GM23248 (cell line): Measurements from ENCODE around the gene PNMT. TPM values are rescaled to one million over a fixed set of nuclear protein-coding genes. Genes with fewer than 3 reads are reported as not detected.
A peak's percentile ranks its signal among the peaks of the same experiment; 100 is the strongest.

Experiments
- DNase-seq: peaks from one replicate; pipeline ENCODE4 v3.0.0-alpha.2; 2015
- H2AFZ ChIP-seq: fragments of 200-600 bp; sonication (generic); 2 replicates; pipeline ENCODE4 v1.6.1; 2016; ENCODE audit warnings: antibody characterized with exemption
- H3F3A ChIP-seq: fragments of 200-600 bp; sonication (generic); 2 replicates; pipeline ENCODE4 v1.6.1; 2016; ENCODE audit warnings: mild to moderate bottlenecking, antibody characterized with exemption, mixed run types; ENCODE audit not compliant: insufficient read depth
- H3K27ac ChIP-seq: fragments of 200-600 bp; sonication (generic); 2 replicates; pipeline ENCODE4 v1.5.1; 2016; ENCODE audit warnings: mild to moderate bottlenecking
- H3K27me3 ChIP-seq: fragments of 200-600 bp; sonication (generic); replicated peaks from 2 replicates; pipeline ENCODE4 v1.6.1; 2016; ENCODE audit warnings: mild to moderate bottlenecking; ENCODE audit not compliant: insufficient read depth
- H3K36me3 ChIP-seq: fragments of 200-600 bp; sonication (generic); 2 replicates; pipeline ENCODE4 v1.6.1; 2016; ENCODE audit warnings: low read depth, mild to moderate bottlenecking
- H3K4me1 ChIP-seq: fragments of 200-600 bp; sonication (generic); 2 replicates; pipeline ENCODE4 v1.6.1; 2016; ENCODE audit warnings: mild to moderate bottlenecking; ENCODE audit not compliant: insufficient read depth
- H3K4me2 ChIP-seq: fragments of 200-600 bp; sonication (generic); one replicate; pipeline ENCODE4 v1.6.1; 2016; ENCODE audit warnings: mild to moderate bottlenecking; ENCODE audit not compliant: unreplicated experiment
- H3K4me3 ChIP-seq: fragments of 200-600 bp; sonication (generic); 2 replicates; pipeline ENCODE4 v1.5.1; 2016; ENCODE audit warnings: mild to moderate bottlenecking
- H3K79me2 ChIP-seq: fragments of 200-600 bp; sonication (generic); 2 replicates; pipeline ENCODE4 v1.6.1; 2016; ENCODE audit warnings: mild to moderate bottlenecking; ENCODE audit not compliant: insufficient read depth
- H3K9ac ChIP-seq: fragments of 200-600 bp; sonication (generic); 2 replicates; pipeline ENCODE4 v1.6.1; 2016; ENCODE audit warnings: mild to moderate bottlenecking
- H3K9me2 ChIP-seq: fragments of 200-600 bp; sonication (generic); 2 replicates; pipeline ENCODE4 v1.6.1; 2016; ENCODE audit warnings: mixed run types, mild to moderate bottlenecking, moderate library complexity; ENCODE audit not compliant: insufficient read depth
- H3K9me3 ChIP-seq: fragments of 200-600 bp; sonication (generic); one replicate; pipeline ENCODE4 v1.6.1; 2017; ENCODE audit warnings: low read depth
- H4K20me1 ChIP-seq: fragments of 200-600 bp; sonication (generic); 2 replicates; pipeline ENCODE4 v1.6.0; 2016; ENCODE audit not compliant: insufficient read depth
- EZH2 ChIP-seq: fragments of 200-600 bp; sonication (generic); IDR thresholded peaks from 2 replicates; pipeline ENCODE4 v1.6.1; 2018; ENCODE audit warnings: antibody characterized with exemption, mild to moderate bottlenecking; ENCODE audit not compliant: insufficient read depth, poor library complexity, severe bottlenecking
- EZH2phosphoT487 ChIP-seq: fragments of 200-600 bp; sonication (generic); IDR thresholded peaks from 2 replicates; pipeline ENCODE4 v1.6.1; 2018; ENCODE audit warnings: antibody characterized with exemption, moderate library complexity, mild to moderate bottlenecking, low read depth; ENCODE audit not compliant: insufficient read depth
- WGBS, 2 experiments: methylation state at CpG; one replicate each; pipeline ENCODE4 v1.1.6; 2015 to 2017; ENCODE audit warnings: low lambda C conversion rate in 2 of 2, low coverage in 1 of 2; ENCODE audit errors: missing lambda C conversion rate in 2 of 2; 5-methylcytosine and 5-hydroxymethylcytosine counted together
- in situ Hi-C: fragments of 300-500 bp; cut with MboI; formaldehyde crosslinking; loops from 2 replicates; pipeline ENCODE4 v1.15.0; 2020
- polyA plus RNA-seq: library from polyadenylated mRNA; unstranded; fragments of >200 nt; fragmentation: Nextera tagmentation; extraction: Ambion mirVana; gene quantifications from 2 replicates; pipeline ENCODE4 v1.2.1, GENCODE V29; 2016
- total RNA-seq: library from RNA; depleted of rRNA; stranded (reverse); fragments of >200 nt; shearing (Covaris generic); gene quantifications from 2 replicates; pipeline ENCODE4 v1.2.3, GENCODE V29; 2014

Gene PNMT
- total and polyA plus RNA-seq, 2 experiments from 2014 or later = not detected

DNA sequence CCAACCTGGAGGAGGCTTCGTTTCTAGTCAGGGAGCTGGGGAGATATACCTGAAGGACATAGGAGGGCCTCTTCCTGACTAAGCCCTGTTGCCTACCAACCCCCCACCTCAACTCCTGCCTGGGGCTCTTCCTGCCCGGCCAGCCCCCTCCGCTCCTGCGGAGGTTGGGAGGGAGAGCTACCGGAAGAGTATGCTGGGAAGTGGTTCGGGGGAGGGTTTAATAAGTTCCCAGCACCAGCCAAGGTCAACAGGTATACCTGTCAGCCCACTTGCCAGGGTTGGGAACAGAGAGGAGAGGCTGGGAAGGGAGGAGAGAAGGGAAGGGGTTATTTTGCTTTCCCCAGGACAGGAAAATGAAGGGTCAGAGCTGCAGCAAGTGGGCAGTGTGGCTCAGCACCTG is 36.9 kb upstream of the PNMT start:
- Histone ChIP-seq H3K9ac (no peak overlapping the region), H3K4me1 (peaks cover 2% of the 10 kb centered on the region; the same call in 1 of the 2 replicates), H3K9me2 (no peaks in the 10 kb centered on the region), H3K27ac (no peak overlapping the region), H3K4me2 (no peak overlapping the region), H3K36me3 (no peaks in the 10 kb centered on the region), H2AFZ (no peak overlapping the region), H3K79me2 (no peaks in the 10 kb centered on the region), H3K9me3 (no peaks in the 10 kb centered on the region), H3F3A (no peaks in the 10 kb centered on the region), H4K20me1 (no peaks in the 10 kb centered on the region), H3K27me3 (peaks cover 39% of the 10 kb centered on the region), H3K4me3 (no peak overlapping the region)
- no peak for DNase-seq
- 1 to 5% methylated on average over 6 of the region's 6 CpGs for WGBS, 2 experiments
- in situ Hi-C loops = no loop called here
- no peak for TF ChIP-seq EZH2phosphoT487
- TF ChIP-seq EZH2 = no peak

DNA sequence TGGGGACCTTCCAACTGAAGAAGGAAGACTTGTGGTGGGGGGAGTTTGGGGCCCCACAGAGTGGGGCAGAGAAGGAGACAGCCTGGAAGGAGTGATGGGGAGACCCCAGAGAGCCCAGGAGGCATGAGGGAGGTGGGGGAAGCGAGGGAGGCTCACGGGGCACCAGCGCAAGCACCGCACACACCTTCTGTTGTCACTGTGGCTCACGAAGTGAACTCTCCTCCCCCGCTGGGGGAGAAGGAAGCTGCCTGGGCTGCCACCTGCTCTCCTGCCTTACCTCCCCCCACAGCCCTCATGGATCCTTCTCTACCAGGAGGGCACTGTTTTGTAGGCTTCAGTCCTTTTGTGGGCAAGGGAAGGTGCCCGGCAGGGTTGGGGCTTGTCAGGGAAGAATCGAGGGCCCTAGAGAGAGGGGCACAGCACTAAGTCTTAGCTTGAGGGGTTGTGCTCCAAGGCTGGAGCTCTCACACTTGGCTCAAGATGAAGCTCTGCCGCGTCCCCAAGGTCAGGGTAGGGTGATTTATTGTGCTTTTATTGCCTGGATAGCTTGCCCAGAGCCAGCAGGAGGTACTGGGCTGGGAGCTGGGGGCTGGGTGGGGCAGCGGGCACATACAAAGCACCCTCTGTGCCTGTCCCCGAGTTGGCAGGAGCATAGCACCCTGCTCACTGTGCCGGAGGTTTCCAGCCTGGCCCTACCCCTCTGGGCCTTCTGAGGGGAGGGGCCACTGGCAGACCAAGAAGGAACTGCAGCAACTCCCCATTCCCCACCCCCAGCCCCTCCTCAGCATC is 35.9 kb upstream of the PNMT start:
- Histone ChIP-seq H3K4me2 (no peak overlapping the region), H3K9ac (no peak overlapping the region), H3K9me3 (no peaks in the 10 kb centered on the region), H3K4me1 (peaks cover 4% of the 10 kb centered on the region; the same call in 1 of the 2 replicates), H3K4me3 (no peak overlapping the region), H3K36me3 (no peaks in the 10 kb centered on the region), H3F3A (no peaks in the 10 kb centered on the region), H2AFZ (no peak overlapping the region), H3K27ac (no peak overlapping the region), H3K9me2 (no peaks in the 10 kb centered on the region), H4K20me1 (no peaks in the 10 kb centered on the region), H3K27me3 (peaks cover 29% of the 10 kb centered on the region), H3K79me2 (peaks cover 2% of the 10 kb centered on the region)
- TF ChIP-seq EZH2 = no peak
- TF ChIP-seq EZH2phosphoT487 = no peak
- in situ Hi-C loops = no loop called here
- 38 to 43% methylated on average over 11 to 13 of the region's 13 CpGs for WGBS, 2 experiments
- DNase-seq = no peak

DNA sequence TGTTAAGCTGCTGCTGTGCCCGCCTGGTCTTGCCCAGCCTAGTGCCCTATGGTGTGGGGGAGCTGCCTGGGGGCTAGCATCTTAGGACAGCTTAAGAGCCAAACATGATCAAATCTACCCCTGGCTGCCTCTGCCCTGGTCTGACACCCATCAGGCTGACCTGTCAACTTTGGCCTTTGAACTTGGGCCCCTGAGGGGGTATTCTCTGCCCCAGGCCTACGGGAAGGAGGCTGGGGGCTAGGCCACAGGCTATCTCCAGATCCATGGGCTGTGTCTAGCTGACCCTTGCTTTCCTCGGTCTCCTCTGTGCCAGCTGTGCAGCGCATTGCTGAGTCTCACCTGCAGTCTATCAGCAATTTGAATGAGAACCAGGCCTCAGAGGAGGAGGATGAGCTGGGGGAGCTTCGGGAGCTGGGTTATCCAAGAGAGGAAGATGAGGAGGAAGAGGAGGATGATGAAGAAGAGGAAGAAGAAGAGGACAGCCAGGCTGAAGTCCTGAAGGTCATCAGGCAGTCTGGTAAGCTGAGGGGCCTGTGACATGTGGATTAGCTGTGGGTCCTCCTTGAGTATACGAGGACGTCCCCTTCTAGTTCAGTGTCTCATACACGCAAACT is 34.6 kb upstream of the PNMT start:
- Histone ChIP-seq H3K36me3 (no peaks in the 10 kb centered on the region), H3K27me3 (peaks cover 17% of the 10 kb centered on the region), H3F3A (no peaks in the 10 kb centered on the region), H3K27ac (no peak overlapping the region), H3K4me3 (no peak overlapping the region), H3K4me2 (no peak overlapping the region), H3K9ac (no peak overlapping the region), H2AFZ (no peak overlapping the region), H3K9me3 (no peaks in the 10 kb centered on the region), H4K20me1 (no peaks in the 10 kb centered on the region), H3K79me2 (peaks cover 16% of the 10 kb centered on the region), H3K4me1 (peaks cover 14% of the 10 kb centered on the region), H3K9me2 (no peaks in the 10 kb centered on the region)
- no peak for TF ChIP-seq EZH2phosphoT487
- no peak for TF ChIP-seq EZH2
- WGBS, 2 experiments = 43 to 56% methylated on average over 8 of the region's 8 CpGs
- in situ Hi-C loops = no loop called here
- no peak for DNase-seq

DNA sequence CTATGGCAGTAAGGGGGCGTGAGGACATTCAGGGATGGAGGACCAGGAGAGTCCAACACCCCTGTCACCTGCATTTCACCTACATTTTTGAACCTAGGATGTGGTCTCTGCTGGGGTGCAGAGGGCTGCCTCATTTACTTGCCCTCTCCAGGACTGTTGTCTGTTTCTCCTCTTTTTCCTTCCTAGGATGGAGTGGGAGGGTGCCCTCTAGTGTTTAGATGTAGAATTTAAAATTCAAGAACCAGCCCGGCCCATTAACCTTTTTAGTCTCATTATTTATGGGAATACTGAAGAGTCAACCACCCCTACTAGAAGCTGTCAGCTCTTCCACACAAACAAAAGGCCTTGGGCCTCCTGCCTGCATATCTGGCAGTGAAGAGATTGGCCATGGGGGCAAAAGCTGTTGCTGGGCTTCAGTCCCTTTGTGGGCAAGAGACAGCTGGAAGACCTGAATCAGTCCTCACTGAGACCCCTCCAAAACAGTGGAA is 33.8 kb upstream of the PNMT start:
- Histone ChIP-seq H3K4me2 (no peak overlapping the region), H3K9ac (no peak overlapping the region), H3K9me3 (no peaks in the 10 kb centered on the region), H3K27me3 (peaks cover 9% of the 10 kb centered on the region; the same call in 1 of the 2 replicates), H3K4me1 (peaks cover 18% of the 10 kb centered on the region), H3K4me3 (no peak overlapping the region), H3F3A (no peaks in the 10 kb centered on the region), H4K20me1 (no peaks in the 10 kb centered on the region), H3K79me2 (peaks cover 23% of the 10 kb centered on the region), H3K36me3 (no peaks in the 10 kb centered on the region), H3K27ac (no peak overlapping the region), H3K9me2 (no peaks in the 10 kb centered on the region), H2AFZ (no peak overlapping the region)
- in situ Hi-C loops = no loop called here
- 32 to 39% methylated on average over 2 of the region's 2 CpGs for WGBS, 2 experiments
- peak; percentile 76 for DNase-seq
- TF ChIP-seq EZH2 (no peak), EZH2phosphoT487 (no peak)
